Small intestine (tissue), 7 donors: ENCODE data around the gene MATN4. TPM values are rescaled to one million over a fixed set of nuclear protein-coding genes. Genes with fewer than 3 reads are reported as not detected.

Experiments used
- DNase-seq, 2 donors: peaks; one replicate each; pipeline versions ENCODE4 v3.0.0 to v3.0.0-alpha.2; 2013
- FAIRE-seq: peaks from 2 replicates; lab custom pipeline; 2012; peaks lifted over from hg19 to GRCh38; lab: Jason Lieb, UNC
- H3K27ac ChIP-seq, 3 donors: one replicate each; pipeline ENCODE4 v1.5.1; 2013; ENCODE audit warnings: low read length in 2 of 3, mild to moderate bottlenecking in 2 of 3, control low read depth in 1 of 3, inconsistent platforms in 1 of 3, low read depth in 1 of 3, moderate library complexity in 1 of 3
- H3K27me3 ChIP-seq, 3 donors: one replicate each; pipeline ENCODE4 v1.6.1; 2013; ENCODE audit warnings: low read length in 3 of 3, inconsistent platforms in 1 of 3; ENCODE audit not compliant: control insufficient read depth in 3 of 3, insufficient read depth in 3 of 3
- H3K36me3 ChIP-seq, 3 donors: one replicate each; pipeline ENCODE4 v1.6.1; 2013; ENCODE audit warnings: low read length in 3 of 3, inconsistent platforms in 1 of 3, low read depth in 1 of 3, mild to moderate bottlenecking in 1 of 3, moderate library complexity in 1 of 3; ENCODE audit not compliant: control insufficient read depth in 3 of 3, insufficient read depth in 2 of 3
- H3K4me1 ChIP-seq, 3 donors: one replicate each; pipeline ENCODE4 v1.6.1; 2013; ENCODE audit warnings: low read length in 2 of 3, inconsistent platforms in 1 of 3, low read depth in 1 of 3, mild to moderate bottlenecking in 1 of 3, moderate library complexity in 1 of 3; ENCODE audit not compliant: control insufficient read depth in 3 of 3, insufficient read depth in 2 of 3
- H3K4me3 ChIP-seq, 3 donors: one replicate each; pipeline ENCODE4 v1.5.1; 2013; ENCODE audit warnings: low read length in 3 of 3, control low read depth in 1 of 3, inconsistent platforms in 1 of 3, low read depth in 1 of 3, mild to moderate bottlenecking in 1 of 3, moderate library complexity in 1 of 3
- H3K9me3 ChIP-seq, 2 donors: one replicate each; pipeline ENCODE4 v1.6.1; 2013; ENCODE audit warnings: low read depth in 1 of 2, low read length in 1 of 2; ENCODE audit not compliant: control insufficient read depth in 2 of 2, insufficient read depth in 1 of 2
- WGBS, 3 donors: extraction: QIAGEN DNeasy Blood & Tissue Kit; methylation state at CpG; one replicate each; pipeline ENCODE4 v1.1.7; 2013; 5-methylcytosine and 5-hydroxymethylcytosine counted together
- polyA plus RNA-seq, 4 donors: library from polyadenylated mRNA; stranded (reverse) in 3 of 4; unstranded in 1 of 4; fragments of 200-250 nt in 3 of 4; fragments of 120-200 nt in 1 of 4; gene quantifications; one replicate each; pipeline versions ENCODE4 v1.2.1 to v1.2.3, GENCODE V29; 2013
- donor health status: healthy with polysubstance abuse.
- donor health status: control.
- donor health status: control.
- donor health status: Bipolar disorder and iron deficiency.
- donor health status: healthy.

Gene MATN4
- polyA plus RNA-seq, 4 donors, result 0.07 TPM; not detected in 3

DNA sequence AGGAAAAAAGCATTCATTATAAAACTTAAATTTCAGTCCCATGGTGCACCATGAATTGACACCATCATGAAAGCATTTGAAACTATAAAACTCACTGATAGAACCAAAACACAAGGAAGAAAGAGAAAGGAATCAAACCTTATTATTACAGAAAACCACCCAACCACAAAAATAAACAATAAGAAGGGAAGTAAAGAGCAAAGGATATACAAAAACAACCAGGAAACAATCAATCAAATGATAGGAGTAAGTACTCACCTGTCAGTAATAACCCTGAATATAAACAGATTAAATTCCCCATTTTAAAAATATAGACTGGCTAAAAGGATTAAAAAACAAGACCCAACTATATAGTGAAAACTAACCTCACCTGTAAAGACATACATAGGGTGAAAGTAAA is 59.5 kb downstream of the MATN4 start:
- no peak overlapping the region for H3K4me3 ChIP-seq
- H3K9me3 ChIP-seq, result no peaks in the 10 kb centered on the region
- FAIRE-seq (no peak), DNase-seq (no peak)
- no peaks in the 10 kb centered on the region for H3K4me1 ChIP-seq
- H3K27ac ChIP-seq, result no peak overlapping the region
- H3K27me3 ChIP-seq, result peaks cover 0 to 25% (median 3%) of the 10 kb centered on the region in 3 donors
- H3K36me3 ChIP-seq, result no peaks in the 10 kb centered on the region

DNA sequence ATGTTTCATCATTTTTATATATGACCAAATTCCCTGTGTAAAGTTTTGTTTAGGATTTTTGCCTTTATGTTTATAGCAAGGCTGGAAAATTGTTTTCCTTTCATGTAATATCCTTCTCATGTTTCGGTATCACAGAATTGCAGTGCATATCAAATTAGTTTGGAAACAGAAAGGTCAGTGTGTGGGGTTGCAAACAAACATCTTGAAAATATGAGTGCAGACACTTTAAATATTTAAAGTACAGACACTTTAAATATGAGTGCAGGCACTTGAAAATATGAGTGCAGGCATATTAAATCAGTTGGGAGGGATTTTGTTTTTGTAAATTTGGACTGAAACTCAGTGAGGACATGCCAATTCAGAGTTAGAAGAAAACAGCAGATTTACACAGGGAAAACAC is 60.2 kb downstream of the MATN4 start:
- no peaks in the 10 kb centered on the region for H3K9me3 ChIP-seq
- FAIRE-seq (no peak), DNase-seq (no peak)
- peaks cover 0 to 21% (median 3%) of the 10 kb centered on the region in 3 donors for H3K27me3 ChIP-seq
- H3K27ac ChIP-seq, result no peak overlapping the region
- H3K4me3 ChIP-seq, result no peak overlapping the region
- no peaks in the 10 kb centered on the region for H3K36me3 ChIP-seq
- WGBS, 3 donors, result 26 to 65% (median 64%) methylated on average over 1 of the region's 1 CpG
- no peaks in the 10 kb centered on the region for H3K4me1 ChIP-seq

DNA sequence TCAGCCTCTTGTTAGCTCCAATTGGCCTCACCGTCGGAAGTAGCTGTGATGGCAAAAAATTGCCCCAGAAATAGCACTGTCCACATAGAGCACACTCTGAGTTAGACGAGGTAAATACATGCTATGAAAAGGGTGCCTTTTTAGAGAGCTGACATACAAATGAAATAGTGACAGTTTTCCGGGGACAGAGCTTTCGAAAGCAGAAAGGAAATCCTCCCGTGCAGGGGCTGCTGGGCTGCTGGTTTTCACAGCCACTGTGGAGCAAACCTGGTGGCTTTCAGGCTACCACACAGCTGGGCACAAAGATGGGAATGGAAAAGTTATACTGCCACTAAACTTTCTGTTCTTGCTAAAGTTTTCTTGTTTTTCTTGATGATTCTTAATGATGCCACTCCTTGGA is 62.0 kb downstream of the MATN4 start:
- H3K4me3 ChIP-seq, result no peak overlapping the region
- no peaks in the 10 kb centered on the region for H3K4me1 ChIP-seq
- no peak overlapping the region for H3K27ac ChIP-seq
- no peaks in the 10 kb centered on the region for H3K36me3 ChIP-seq
- FAIRE-seq, result no peak
- WGBS, 3 donors, result 54 to 65% (median 54%) methylated on average over 6 of the region's 6 CpGs
- H3K27me3 ChIP-seq, result peaks cover 0 to 16% (median 1%) of the 10 kb centered on the region in 3 donors
- no peak for DNase-seq
- no peaks in the 10 kb centered on the region for H3K9me3 ChIP-seq

Other genes starting within 250 kb of the MATN4 start
- gene KCNS1, start 207.2 kb downstream of the MATN4 start, polyA plus RNA-seq, result 1 to 10 TPM in 2 of 4 donors, not detected in 2; 1.0 to 1.3 TPM
- under 1 TPM in 1 of 4 donors, not detected in 3; 0.12 TPM for gene WFDC5, start 193.1 kb downstream of the MATN4 start, polyA plus RNA-seq
- under 1 TPM in 2 of 4 donors, not detected in 2; 0.07 to 0.09 TPM for gene WFDC12, start 183.8 kb downstream of the MATN4 start, polyA plus RNA-seq
- gene PI3, start 133.4 kb downstream of the MATN4 start, polyA plus RNA-seq, result 10 to 100 TPM in 2 of 4 donors, 1 to 10 TPM in 2; 3.6 to 61.0 (median 10.5) TPM
- under 1 TPM in 1 of 4 donors, not detected in 3; 0.16 TPM for gene SEMG1, start 101.3 kb downstream of the MATN4 start, polyA plus RNA-seq
- not detected for gene SEMG2, start 86.9 kb downstream of the MATN4 start, polyA plus RNA-seq
- gene SLPI, start 53.7 kb downstream of the MATN4 start, polyA plus RNA-seq, result 10 to 100 TPM in 3 of 4 donors, not detected in 1; 11.2 to 87.6 (median 47.7) TPM
- gene RBPJL, start 1.5 kb downstream of the MATN4 start, polyA plus RNA-seq, result 1 to 10 TPM in 1 of 4 donors, under 1 TPM in 1, not detected in 2; 0.04 to 1.4 TPM
- gene SDC4, start 40.1 kb upstream of the MATN4 start, polyA plus RNA-seq, result 10 to 100 TPM; 14.3 to 95.8 (median 23.5) TPM
- 10 to 100 TPM; 13.6 to 40.3 (median 26.9) TPM for gene SYS1, start 54.9 kb upstream of the MATN4 start, polyA plus RNA-seq
- under 1 TPM in 2 of 4 donors, not detected in 2; 0.19 to 0.84 TPM for gene TP53TG5, start 70.0 kb upstream of the MATN4 start, polyA plus RNA-seq
- 100 to 1,000 TPM in 2 of 4 donors, 10 to 100 TPM in 2; 46.1 to 114 (median 101) TPM for gene DBNDD2, start 100.0 kb upstream of the MATN4 start, polyA plus RNA-seq
- gene PIGT, start 107.8 kb upstream of the MATN4 start, polyA plus RNA-seq, result 100 to 1,000 TPM in 1 of 4 donors, 10 to 100 TPM in 3; 49.7 to 119 (median 68.1) TPM
- 1 to 10 TPM; 1.8 to 7.8 (median 3.9) TPM for gene WFDC2, start 161.5 kb upstream of the MATN4 start, polyA plus RNA-seq
- gene SPINT3, start 207.3 kb upstream of the MATN4 start, polyA plus RNA-seq, result not detected
- not detected for gene WFDC6, start 231.2 kb upstream of the MATN4 start, polyA plus RNA-seq
- gene EPPIN, start 239.1 kb upstream of the MATN4 start, polyA plus RNA-seq, result not detected